Measurements from ENCODE around the gene ALOX5AP.

DNA sequence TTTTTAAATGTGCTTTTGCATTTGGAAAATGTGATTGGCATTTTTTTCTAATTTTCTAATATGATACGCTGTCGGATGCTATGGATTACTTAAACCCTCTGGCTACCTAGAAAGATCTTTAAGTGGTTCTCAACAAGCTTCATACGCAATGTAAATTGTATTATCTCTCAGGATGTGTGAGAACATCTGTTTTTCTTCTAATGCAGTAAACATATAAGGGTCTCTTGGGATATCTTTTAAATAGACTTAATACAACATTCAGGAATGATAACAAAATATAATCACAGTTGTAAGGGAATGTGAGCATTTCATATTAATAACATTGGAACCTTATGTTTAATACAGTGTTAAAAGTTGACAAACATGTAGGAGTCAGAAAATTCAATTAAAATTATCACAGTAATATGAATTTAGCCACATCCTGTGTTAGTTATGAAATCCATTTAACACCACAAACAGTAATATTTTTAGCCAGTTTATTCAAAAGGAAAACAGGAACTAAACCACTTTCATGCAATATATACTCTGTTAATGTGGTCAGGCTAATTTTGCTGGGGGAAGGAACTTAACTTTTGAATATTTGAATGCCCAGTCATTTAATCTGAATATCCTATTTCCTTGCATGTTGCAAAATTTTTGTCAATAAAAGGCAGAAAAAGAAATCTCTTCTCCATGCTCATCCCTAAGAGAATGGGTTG is 15.0 kb upstream of the ALOX5AP start:
- TF ChIP-seq, protein P1, sequence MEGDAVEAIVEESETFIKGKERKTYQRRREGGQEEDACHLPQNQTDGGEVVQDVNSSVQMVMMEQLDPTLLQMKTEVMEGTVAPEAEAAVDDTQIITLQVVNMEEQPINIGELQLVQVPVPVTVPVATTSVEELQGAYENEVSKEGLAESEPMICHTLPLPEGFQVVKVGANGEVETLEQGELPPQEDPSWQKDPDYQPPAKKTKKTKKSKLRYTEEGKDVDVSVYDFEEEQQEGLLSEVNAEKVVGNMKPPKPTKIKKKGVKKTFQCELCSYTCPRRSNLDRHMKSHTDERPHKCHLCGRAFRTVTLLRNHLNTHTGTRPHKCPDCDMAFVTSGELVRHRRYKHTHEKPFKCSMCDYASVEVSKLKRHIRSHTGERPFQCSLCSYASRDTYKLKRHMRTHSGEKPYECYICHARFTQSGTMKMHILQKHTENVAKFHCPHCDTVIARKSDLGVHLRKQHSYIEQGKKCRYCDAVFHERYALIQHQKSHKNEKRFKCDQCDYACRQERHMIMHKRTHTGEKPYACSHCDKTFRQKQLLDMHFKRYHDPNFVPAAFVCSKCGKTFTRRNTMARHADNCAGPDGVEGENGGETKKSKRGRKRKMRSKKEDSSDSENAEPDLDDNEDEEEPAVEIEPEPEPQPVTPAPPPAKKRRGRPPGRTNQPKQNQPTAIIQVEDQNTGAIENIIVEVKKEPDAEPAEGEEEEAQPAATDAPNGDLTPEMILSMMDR (IDR thresholded peaks at IDR 0.05 in 2 of 3, conservative IDR thresholded peaks at IDR 0.05 in 1 of 3; ENCODE audit: insufficient read depth in 2 of 3, low read depth in 1 of 3, low read length in 3 of 3): no peak
- TF ChIP-seq POLR2AphosphoS5 (IDR thresholded peaks at IDR 0.05; ENCODE audit: control insufficient read depth, insufficient read depth, low read depth, low read length): no peak
- no peak for TF ChIP-seq FOXA1 (IDR thresholded peaks at IDR 0.05; ENCODE audit: borderline replicate concordance)
- TF ChIP-seq ZNF184 (CRISPR knock-in tag; IDR thresholded peaks at IDR 0.05): no peak
- TF ChIP-seq, protein P2, sequence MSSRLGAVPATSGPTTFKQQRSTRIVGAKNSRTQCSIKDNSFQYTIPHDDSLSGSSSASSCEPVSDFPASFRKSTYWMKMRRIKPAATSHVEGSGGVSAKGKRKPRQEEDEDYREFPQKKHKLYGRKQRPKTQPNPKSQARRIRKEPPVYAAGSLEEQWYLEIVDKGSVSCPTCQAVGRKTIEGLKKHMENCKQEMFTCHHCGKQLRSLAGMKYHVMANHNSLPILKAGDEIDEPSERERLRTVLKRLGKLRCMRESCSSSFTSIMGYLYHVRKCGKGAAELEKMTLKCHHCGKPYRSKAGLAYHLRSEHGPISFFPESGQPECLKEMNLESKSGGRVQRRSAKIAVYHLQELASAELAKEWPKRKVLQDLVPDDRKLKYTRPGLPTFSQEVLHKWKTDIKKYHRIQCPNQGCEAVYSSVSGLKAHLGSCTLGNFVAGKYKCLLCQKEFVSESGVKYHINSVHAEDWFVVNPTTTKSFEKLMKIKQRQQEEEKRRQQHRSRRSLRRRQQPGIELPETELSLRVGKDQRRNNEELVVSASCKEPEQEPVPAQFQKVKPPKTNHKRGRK (tag; IDR thresholded peaks at IDR 0.05): no peak
- no peak for TF ChIP-seq NFIC (IDR thresholded peaks at IDR 0.05)
- no peak for TF ChIP-seq ZFP36 (IDR thresholded peaks at IDR 0.05; ENCODE audit: low read depth, low read length, partially characterized antibody)
- TF ChIP-seq, protein P3, sequence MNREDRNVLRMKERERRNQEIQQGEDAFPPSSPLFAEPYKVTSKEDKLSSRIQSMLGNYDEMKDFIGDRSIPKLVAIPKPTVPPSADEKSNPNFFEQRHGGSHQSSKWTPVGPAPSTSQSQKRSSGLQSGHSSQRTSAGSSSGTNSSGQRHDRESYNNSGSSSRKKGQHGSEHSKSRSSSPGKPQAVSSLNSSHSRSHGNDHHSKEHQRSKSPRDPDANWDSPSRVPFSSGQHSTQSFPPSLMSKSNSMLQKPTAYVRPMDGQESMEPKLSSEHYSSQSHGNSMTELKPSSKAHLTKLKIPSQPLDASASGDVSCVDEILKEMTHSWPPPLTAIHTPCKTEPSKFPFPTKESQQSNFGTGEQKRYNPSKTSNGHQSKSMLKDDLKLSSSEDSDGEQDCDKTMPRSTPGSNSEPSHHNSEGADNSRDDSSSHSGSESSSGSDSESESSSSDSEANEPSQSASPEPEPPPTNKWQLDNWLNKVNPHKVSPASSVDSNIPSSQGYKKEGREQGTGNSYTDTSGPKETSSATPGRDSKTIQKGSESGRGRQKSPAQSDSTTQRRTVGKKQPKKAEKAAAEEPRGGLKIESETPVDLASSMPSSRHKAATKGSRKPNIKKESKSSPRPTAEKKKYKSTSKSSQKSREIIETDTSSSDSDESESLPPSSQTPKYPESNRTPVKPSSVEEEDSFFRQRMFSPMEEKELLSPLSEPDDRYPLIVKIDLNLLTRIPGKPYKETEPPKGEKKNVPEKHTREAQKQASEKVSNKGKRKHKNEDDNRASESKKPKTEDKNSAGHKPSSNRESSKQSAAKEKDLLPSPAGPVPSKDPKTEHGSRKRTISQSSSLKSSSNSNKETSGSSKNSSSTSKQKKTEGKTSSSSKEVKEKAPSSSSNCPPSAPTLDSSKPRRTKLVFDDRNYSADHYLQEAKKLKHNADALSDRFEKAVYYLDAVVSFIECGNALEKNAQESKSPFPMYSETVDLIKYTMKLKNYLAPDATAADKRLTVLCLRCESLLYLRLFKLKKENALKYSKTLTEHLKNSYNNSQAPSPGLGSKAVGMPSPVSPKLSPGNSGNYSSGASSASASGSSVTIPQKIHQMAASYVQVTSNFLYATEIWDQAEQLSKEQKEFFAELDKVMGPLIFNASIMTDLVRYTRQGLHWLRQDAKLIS (CRISPR knock-in tag; IDR thresholded peaks at IDR 0.05): no peak
- TF ChIP-seq, protein P4, sequence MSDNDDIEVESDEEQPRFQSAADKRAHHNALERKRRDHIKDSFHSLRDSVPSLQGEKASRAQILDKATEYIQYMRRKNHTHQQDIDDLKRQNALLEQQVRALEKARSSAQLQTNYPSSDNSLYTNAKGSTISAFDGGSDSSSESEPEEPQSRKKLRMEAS (CRISPR knock-in tag; IDR thresholded peaks at IDR 0.05): no peak
- TF ChIP-seq, protein P5, sequence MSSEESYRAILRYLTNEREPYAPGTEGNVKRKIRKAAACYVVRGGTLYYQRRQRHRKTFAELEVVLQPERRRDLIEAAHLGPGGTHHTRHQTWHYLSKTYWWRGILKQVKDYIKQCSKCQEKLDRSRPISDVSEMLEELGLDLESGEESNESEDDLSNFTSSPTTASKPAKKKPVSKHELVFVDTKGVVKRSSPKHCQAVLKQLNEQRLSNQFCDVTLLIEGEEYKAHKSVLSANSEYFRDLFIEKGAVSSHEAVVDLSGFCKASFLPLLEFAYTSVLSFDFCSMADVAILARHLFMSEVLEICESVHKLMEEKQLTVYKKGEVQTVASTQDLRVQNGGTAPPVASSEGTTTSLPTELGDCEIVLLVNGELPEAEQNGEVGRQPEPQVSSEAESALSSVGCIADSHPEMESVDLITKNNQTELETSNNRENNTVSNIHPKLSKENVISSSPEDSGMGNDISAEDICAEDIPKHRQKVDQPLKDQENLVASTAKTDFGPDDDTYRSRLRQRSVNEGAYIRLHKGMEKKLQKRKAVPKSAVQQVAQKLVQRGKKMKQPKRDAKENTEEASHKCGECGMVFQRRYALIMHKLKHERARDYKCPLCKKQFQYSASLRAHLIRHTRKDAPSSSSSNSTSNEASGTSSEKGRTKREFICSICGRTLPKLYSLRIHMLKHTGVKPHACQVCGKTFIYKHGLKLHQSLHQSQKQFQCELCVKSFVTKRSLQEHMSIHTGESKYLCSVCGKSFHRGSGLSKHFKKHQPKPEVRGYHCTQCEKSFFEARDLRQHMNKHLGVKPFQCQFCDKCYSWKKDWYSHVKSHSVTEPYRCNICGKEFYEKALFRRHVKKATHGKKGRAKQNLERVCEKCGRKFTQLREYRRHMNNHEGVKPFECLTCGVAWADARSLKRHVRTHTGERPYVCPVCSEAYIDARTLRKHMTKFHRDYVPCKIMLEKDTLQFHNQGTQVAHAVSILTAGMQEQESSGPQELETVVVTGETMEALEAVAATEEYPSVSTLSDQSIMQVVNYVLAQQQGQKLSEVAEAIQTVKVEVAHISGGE (CRISPR knock-in tag; IDR thresholded peaks at IDR 0.05): no peak
- no peak for TF ChIP-seq TGIF2 (CRISPR knock-in tag; IDR thresholded peaks at IDR 0.05)

Measured in K562 (cell line).